DND-41 (cell line): ENCODE measurements around the gene TRMO.

ENCODE experiments used
- CTCF ChIP-seq: IDR thresholded peaks from 2 replicates; pipeline ENCODE4 v1.5.1; 2012; ENCODE audit warnings: borderline replicate concordance, low read length, moderate library complexity, mild to moderate bottlenecking; ENCODE audit not compliant: poor library complexity, severe bottlenecking; ENCODE audit errors: extremely low read depth
- EZH2 ChIP-seq: IDR thresholded peaks from 3 replicates; pipeline ENCODE4 v1.6.1; 2012; ENCODE audit warnings: borderline replicate concordance, low read depth, mild to moderate bottlenecking, moderate library complexity, low read length, inconsistent platforms; ENCODE audit not compliant: severe bottlenecking

GRCh38 chr9:97938081-97938644, 15.9 kb upstream of the TRMO start, which contains the start of gene HEMGN:
- TF ChIP-seq CTCF (no peak), EZH2 (no peak)
